ENCODE measurements around the gene DZIP1. TPM values are rescaled to one million over a fixed set of nuclear protein-coding genes. Genes with fewer than 3 reads are reported as not detected.

DZIP1 gene
- total RNA-seq, 1 donor from 2014 or later = 62.8 TPM

GRCh38 chr13:95601216-95601615, 43.3 kb downstream of the DZIP1 start:
- no peaks in the 10 kb centered on the region for H3K9me3 Mint-ChIP-seq
- peaks cover 2% of the 10 kb centered on the region for H3K4me1 Mint-ChIP-seq
- H3K36me3 Mint-ChIP-seq = peaks cover 38% of the 10 kb centered on the region
- no peaks in the 10 kb centered on the region for H3K27me3 Mint-ChIP-seq (ENCODE audit: low read depth)
- H3K27ac Mint-ChIP-seq = no peak overlapping the region
- TF ChIP-seq CTCF (IDR thresholded peaks at IDR 0.05; ENCODE audit: unreplicated experiment) = no peak
- DNase-seq (ENCODE audit: low spot score in 2 of 2, unreplicated experiment in 2 of 2) = no peak
- no peak overlapping the region for H3K4me3 Mint-ChIP-seq

- no peak for TF ChIP-seq CTCF (IDR thresholded peaks at IDR 0.05; ENCODE audit: unreplicated experiment)
- H3K4me3 Mint-ChIP-seq = no peak overlapping the region
- H3K36me3 Mint-ChIP-seq = peaks cover 29% of the 10 kb centered on the region
- H3K27me3 Mint-ChIP-seq (ENCODE audit: low read depth) = no peaks in the 10 kb centered on the region
- H3K27ac Mint-ChIP-seq = no peak overlapping the region
- peaks cover 2% of the 10 kb centered on the region for H3K4me1 Mint-ChIP-seq
- no peaks in the 10 kb centered on the region for H3K9me3 Mint-ChIP-seq
- DNase-seq (ENCODE audit: low spot score in 2 of 2, unreplicated experiment in 2 of 2) = no peak
These were observed 47.8 kb downstream of the DZIP1 start for GRCh38 chr13:95596701-95597100.

GRCh38 chr13:95593462-95593861, 51.0 kb downstream of the DZIP1 start:
- no peak for DNase-seq (ENCODE audit: low spot score in 2 of 2, unreplicated experiment in 2 of 2)
- Mint-ChIP-seq H3K27me3 (ENCODE audit: low read depth) (no peaks in the 10 kb centered on the region), H3K27ac (no peak overlapping the region), H3K36me3 (peaks cover 41% of the 10 kb centered on the region), H3K4me1 (peaks cover 2% of the 10 kb centered on the region), H3K4me3 (no peak overlapping the region), H3K9me3 (no peaks in the 10 kb centered on the region)
- TF ChIP-seq CTCF (IDR thresholded peaks at IDR 0.05; ENCODE audit: unreplicated experiment) = no peak

GRCh38 chr13:95588721-95589120, 55.8 kb downstream of the DZIP1 start:
- TF ChIP-seq CTCF (IDR thresholded peaks at IDR 0.05; ENCODE audit: unreplicated experiment) = no peak
- H3K4me3 Mint-ChIP-seq = no peak overlapping the region
- H3K4me1 Mint-ChIP-seq = peaks cover 3% of the 10 kb centered on the region
- H3K36me3 Mint-ChIP-seq = peaks cover 64% of the 10 kb centered on the region
- no peaks in the 10 kb centered on the region for H3K27me3 Mint-ChIP-seq (ENCODE audit: low read depth)
- DNase-seq (ENCODE audit: low spot score in 2 of 2, unreplicated experiment in 2 of 2) = no peak
- H3K9me3 Mint-ChIP-seq = no peaks in the 10 kb centered on the region
- no peak overlapping the region for H3K27ac Mint-ChIP-seq

- Mint-ChIP-seq H3K36me3 (peaks cover 65% of the 10 kb centered on the region), H3K27ac (no peak overlapping the region), H3K4me3 (no peak overlapping the region), H3K27me3 (ENCODE audit: low read depth) (no peaks in the 10 kb centered on the region), H3K9me3 (no peaks in the 10 kb centered on the region), H3K4me1 (peaks cover 3% of the 10 kb centered on the region)
- no peak for TF ChIP-seq CTCF (IDR thresholded peaks at IDR 0.05; ENCODE audit: unreplicated experiment)
- DNase-seq (ENCODE audit: low spot score in 2 of 2, unreplicated experiment in 2 of 2) = no peak
These were observed 56.4 kb downstream of the DZIP1 start for GRCh38 chr13:95588134-95588533.

- DNase-seq (ENCODE audit: low spot score in 2 of 2, unreplicated experiment in 2 of 2) = no peak
- Mint-ChIP-seq H3K27ac (no peak overlapping the region), H3K27me3 (ENCODE audit: low read depth) (no peaks in the 10 kb centered on the region), H3K4me3 (no peak overlapping the region), H3K4me1 (peaks cover 3% of the 10 kb centered on the region), H3K9me3 (no peaks in the 10 kb centered on the region), H3K36me3 (peaks cover 63% of the 10 kb centered on the region)
- no peak for TF ChIP-seq CTCF (IDR thresholded peaks at IDR 0.05; ENCODE audit: unreplicated experiment)
These were observed 58.6 kb downstream of the DZIP1 start for GRCh38 chr13:95585867-95586266.

Measured in mesothelial cell of epicardium (in vitro differentiated cells).